GM12864 (cell line): ENCODE measurements around the gene AP2A1.

Source experiments
- DNase-seq: peaks from one replicate; pipeline ENCODE4 v3.0.0-alpha.2; 2011; ENCODE audit warnings: low read depth
- H3K4me3 ChIP-seq: 2 replicates; pipeline ENCODE4 v1.5.1; 2011; ENCODE audit warnings: mild to moderate bottlenecking, low read depth, low read length, control low read depth
- TF ChIP-seq, protein P1 (sequence below): IDR thresholded peaks from 2 replicates; pipeline ENCODE4 v1.5.1; 2011; ENCODE audit warnings: low read depth, mild to moderate bottlenecking, moderate library complexity, low read length, control low read depth, inconsistent platforms; ENCODE audit errors: missing control alignments

Gene AP2A1

DNA sequence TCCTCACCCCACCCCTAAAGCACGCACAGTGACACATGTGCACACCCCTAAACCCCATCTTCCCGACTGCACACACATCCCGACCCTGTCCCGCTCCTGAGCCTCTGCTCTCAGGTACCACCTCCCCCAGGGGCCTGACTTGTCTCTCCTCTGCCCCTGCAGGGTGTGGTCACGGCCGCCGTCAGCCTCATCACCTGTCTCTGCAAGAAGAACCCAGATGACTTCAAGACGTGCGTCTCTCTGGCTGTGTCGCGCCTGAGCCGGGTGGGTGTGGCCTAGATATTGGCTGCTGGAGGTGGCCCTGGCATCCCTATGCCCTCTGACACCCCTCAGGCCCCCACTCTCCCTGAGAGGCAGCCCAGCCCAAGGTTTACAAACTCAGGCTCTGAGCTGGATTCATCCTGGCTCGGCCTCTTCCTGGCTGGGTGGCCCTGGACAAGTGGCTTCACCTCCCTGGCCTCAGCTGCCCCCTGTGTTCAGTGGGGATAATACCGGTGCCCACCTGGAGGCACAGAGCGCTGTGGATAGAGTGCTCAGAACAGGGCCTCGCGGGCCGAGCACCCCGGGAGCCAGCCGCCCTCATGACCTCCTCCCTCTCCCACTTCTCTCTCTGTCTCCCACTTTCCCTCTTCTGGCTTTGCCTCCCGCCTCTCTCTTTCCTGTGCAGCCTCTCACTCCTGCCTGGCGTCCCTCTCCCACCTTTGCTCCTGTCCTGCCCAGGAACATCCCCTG is 26.2 kb downstream of the AP2A1 start:
- no peak for DNase-seq
- TF ChIP-seq, protein P1, sequence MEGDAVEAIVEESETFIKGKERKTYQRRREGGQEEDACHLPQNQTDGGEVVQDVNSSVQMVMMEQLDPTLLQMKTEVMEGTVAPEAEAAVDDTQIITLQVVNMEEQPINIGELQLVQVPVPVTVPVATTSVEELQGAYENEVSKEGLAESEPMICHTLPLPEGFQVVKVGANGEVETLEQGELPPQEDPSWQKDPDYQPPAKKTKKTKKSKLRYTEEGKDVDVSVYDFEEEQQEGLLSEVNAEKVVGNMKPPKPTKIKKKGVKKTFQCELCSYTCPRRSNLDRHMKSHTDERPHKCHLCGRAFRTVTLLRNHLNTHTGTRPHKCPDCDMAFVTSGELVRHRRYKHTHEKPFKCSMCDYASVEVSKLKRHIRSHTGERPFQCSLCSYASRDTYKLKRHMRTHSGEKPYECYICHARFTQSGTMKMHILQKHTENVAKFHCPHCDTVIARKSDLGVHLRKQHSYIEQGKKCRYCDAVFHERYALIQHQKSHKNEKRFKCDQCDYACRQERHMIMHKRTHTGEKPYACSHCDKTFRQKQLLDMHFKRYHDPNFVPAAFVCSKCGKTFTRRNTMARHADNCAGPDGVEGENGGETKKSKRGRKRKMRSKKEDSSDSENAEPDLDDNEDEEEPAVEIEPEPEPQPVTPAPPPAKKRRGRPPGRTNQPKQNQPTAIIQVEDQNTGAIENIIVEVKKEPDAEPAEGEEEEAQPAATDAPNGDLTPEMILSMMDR = no peak
- no peak overlapping the region for H3K4me3 ChIP-seq

- TF ChIP-seq, protein P1 = no peak
- no peak overlapping the region for H3K4me3 ChIP-seq
- no peak for DNase-seq
Measured at GRCh38 chr19:49793561-49793840, 26.7 kb downstream of the AP2A1 start.

DNA sequence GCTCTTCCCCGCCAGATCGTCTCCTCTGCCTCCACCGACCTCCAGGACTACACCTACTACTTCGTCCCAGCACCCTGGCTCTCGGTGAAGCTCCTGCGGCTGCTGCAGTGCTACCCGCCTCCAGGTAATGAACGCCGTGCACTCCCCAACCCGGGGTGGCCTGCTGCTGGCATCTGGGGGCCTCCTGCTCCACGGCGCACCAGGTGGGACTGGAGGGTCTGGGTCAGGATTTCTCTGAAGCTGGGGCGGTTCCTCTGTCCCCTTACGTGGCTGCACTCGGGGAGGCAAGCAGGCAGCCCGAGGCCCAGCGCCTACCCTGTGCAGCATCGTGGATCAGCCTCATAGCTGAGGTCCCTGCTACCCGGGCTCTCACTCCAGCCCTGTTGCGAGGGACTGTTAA is 28.8 kb downstream of the AP2A1 start:
- TF ChIP-seq, protein P1 = no peak

DNA sequence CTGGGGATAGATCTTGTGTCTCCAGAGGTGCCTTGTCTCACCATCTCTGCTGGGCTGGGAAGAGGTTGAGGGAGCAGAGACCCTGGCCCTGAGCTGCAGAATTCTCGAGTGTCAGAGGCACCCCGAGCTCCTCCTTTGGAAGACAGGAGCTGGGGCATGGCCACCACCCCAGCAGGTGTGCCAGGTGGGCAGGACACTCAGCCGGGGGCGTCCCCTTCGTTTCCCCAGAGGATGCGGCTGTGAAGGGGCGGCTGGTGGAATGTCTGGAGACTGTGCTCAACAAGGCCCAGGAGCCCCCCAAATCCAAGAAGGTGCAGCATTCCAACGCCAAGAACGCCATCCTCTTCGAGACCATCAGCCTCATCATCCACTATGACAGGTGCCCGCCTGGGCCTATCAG is 31.8 kb downstream of the AP2A1 start:
- no peak overlapping the region for H3K4me3 ChIP-seq
- TF ChIP-seq, protein P1 = no peak
- no peak for DNase-seq

More for the DNA sequence above, 28.8 kb downstream of the AP2A1 start:
- DNase-seq = no peak
- H3K4me3 ChIP-seq = no peak overlapping the region

DNA sequence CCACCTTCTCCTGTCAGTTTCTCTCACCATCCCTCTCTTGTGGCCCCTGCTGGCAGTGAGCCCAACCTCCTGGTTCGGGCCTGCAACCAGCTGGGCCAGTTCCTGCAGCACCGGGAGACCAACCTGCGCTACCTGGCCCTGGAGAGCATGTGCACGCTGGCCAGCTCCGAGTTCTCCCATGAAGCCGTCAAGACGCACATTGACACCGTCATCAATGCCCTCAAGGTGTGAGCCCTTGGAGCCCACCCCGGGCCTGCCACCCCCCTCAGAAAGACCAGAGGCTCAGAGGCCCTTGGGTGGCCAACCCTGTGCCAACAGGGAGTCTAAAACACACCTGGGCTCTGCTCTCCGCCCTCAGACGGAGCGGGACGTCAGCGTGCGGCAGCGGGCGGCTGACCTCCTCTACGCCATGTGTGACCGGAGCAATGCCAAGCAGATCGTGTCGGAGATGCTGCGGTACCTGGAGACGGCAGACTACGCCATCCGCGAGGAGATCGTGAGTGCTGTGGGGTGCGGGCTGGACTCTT is 32.5 kb downstream of the AP2A1 start:
- TF ChIP-seq, protein P1 = no peak
- H3K4me3 ChIP-seq = no peak overlapping the region
- no peak for DNase-seq

- H3K4me3 ChIP-seq = no peak overlapping the region
- DNase-seq = no peak
- TF ChIP-seq, protein P1 = peak; percentile 30
Measured at GRCh38 chr19:49799798-49800376, 33.1 kb downstream of the AP2A1 start.

GRCh38 chr19:49800771-49801170 is 34.0 kb downstream of the AP2A1 start:
- TF ChIP-seq, protein P1 = no peak
- no peak for DNase-seq
- H3K4me3 ChIP-seq = no peak overlapping the region
